ENCODE data around the gene FBL.

GRCh38 chr19:39864118-39864517 lies 17.9 kb upstream of the FBL start:
- no peak for TF ChIP-seq CTCF (IDR thresholded peaks at IDR 0.05; ENCODE audit: insufficient read depth, low read depth, low read length)
- no peak for TF ChIP-seq EZH2 (IDR thresholded peaks at IDR 0.05; ENCODE audit: insufficient read depth, low read length)

All from astrocyte (in vitro differentiated cells and primary cell).